Vagina (tissue), 2 donors: ENCODE measurements around the gene SLC37A1.

Source experiments
- CTCF ChIP-seq, 3 experiments: fragments of 450-650 bp in 2 of 3; fragments of 200-600 bp in 1 of 3; sonication (generic) in 1 of 3; IDR thresholded peaks; one replicate each; pipeline ENCODE4 v1.5.1; 2017 to 2019; ENCODE audit warnings: antibody characterized with exemption in 3 of 3, mild to moderate bottlenecking in 2 of 3, moderate library complexity in 2 of 3
- POLR2A ChIP-seq, 2 donors: fragments of 450-650 bp; IDR thresholded peaks; one replicate each; pipeline ENCODE4 v1.6.1; 2017; ENCODE audit warnings: antibody characterized with exemption in 2 of 2, mild to moderate bottlenecking in 2 of 2, moderate library complexity in 2 of 2
- POLR2AphosphoS5 ChIP-seq, 2 donors: sonication (generic); formaldehyde crosslinking; IDR thresholded peaks; one replicate each; pipeline ENCODE4 v1.9.0; 2017; ENCODE audit warnings: antibody characterized with exemption in 2 of 2, mild to moderate bottlenecking in 2 of 2, low read depth in 1 of 2; ENCODE audit not compliant: insufficient read depth in 1 of 2

DNA sequence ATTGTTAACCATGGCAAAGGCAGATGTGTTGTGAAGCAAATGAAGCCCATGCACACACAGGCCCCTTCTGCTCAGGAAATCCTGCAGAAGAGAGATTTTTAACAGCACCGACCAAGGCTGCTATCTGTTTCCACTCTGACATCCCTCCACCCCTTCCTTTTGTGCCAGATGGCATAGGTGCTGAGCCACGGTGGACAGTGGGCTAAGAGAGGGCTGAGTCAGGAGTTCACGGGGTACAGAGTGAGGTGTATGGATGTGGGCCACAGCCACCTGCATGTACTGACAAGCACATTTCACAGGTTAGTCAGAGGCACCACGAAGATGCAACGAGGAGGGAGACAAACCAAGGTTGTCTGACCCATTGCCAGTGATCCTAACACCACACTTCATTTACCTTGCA, 27.1 kb upstream of the SLC37A1 start:
- TF ChIP-seq CTCF (IDR thresholded peaks at IDR 0.05): no peak
- TF ChIP-seq POLR2A (IDR thresholded peaks at IDR 0.05): no peak
- no peak for TF ChIP-seq POLR2AphosphoS5 (IDR thresholded peaks at IDR 0.05; ENCODE audit: insufficient read depth in 1 of 2, low read depth in 1 of 2)
